ENCODE results near the gene FUS. TPM values are rescaled to one million over a fixed set of nuclear protein-coding genes. Genes with fewer than 3 reads are reported as not detected.

The FUS gene
- polyA plus RNA-seq, 1 donor = 351 TPM

DNA sequence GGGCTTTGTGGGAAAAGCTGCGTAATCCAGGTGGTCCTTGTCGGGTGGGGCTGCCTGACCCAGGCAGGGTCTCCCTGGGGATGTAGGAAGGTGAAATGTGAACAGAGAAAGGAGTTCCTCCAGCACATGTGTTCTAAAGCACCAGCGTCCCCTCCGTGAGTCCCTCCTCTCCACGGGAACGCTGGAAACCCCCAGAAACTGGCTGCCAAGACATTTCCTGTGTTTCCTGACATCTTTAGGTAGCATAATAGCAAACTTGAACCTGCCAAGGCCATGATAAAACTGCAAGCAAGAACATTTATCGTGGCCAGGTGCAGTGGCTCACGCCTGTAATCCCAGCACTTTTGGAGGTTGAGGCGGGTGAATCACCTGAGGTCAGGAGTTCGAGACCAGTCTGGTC lies 49.6 kb downstream of the FUS start:
- no peak for DNase-seq (ENCODE audit: low read depth)

- DNase-seq (ENCODE audit: low read depth) = no peak
Observed at GRCh38 chr16:31238041-31238440, 58.1 kb downstream of the FUS start.

Other genes starting within 250 kb of the FUS start
- 9.9 TPM for gene ORAI3, start 231.1 kb upstream of the FUS start, polyA plus RNA-seq (ENCODE audit: insufficient read length)
- 11.9 TPM for gene SETD1A, start 222.4 kb upstream of the FUS start, polyA plus RNA-seq (ENCODE audit: insufficient read length)
- 8.9 TPM for gene HSD3B7, start 194.9 kb upstream of the FUS start, polyA plus RNA-seq (ENCODE audit: insufficient read length)
- gene STX1B, start 169.5 kb upstream of the FUS start, polyA plus RNA-seq (ENCODE audit: insufficient read length) = 1.9 TPM
- gene STX4, start 146.6 kb upstream of the FUS start, polyA plus RNA-seq (ENCODE audit: insufficient read length) = 43.0 TPM
- gene ZNF668, start 105.9 kb upstream of the FUS start, polyA plus RNA-seq (ENCODE audit: insufficient read length) = 8.7 TPM
- 10.0 TPM for gene ZNF646, start 105.7 kb upstream of the FUS start, polyA plus RNA-seq (ENCODE audit: insufficient read length)
- 4.9 TPM for gene PRSS53, start 91.2 kb upstream of the FUS start, polyA plus RNA-seq (ENCODE audit: insufficient read length)
- gene VKORC1, start 85.3 kb upstream of the FUS start, polyA plus RNA-seq (ENCODE audit: insufficient read length) = 61.3 TPM
- 25.2 TPM for gene BCKDK, start 71.8 kb upstream of the FUS start, polyA plus RNA-seq (ENCODE audit: insufficient read length)
- gene KAT8, start 62.5 kb upstream of the FUS start, polyA plus RNA-seq (ENCODE audit: insufficient read length) = 54.9 TPM
- gene PRSS8, start 44.4 kb upstream of the FUS start, polyA plus RNA-seq (ENCODE audit: insufficient read length) = 0.09 TPM
- 1.0 TPM for gene PRSS36, start 30.1 kb upstream of the FUS start, polyA plus RNA-seq (ENCODE audit: insufficient read length)
- 4.8 TPM for gene PYCARD, start 22.6 kb downstream of the FUS start, polyA plus RNA-seq (ENCODE audit: insufficient read length)
- 82.7 TPM for gene TRIM72, start 34.0 kb downstream of the FUS start, polyA plus RNA-seq (ENCODE audit: insufficient read length)
- 2.1 TPM for gene PYDC1, start 37.0 kb downstream of the FUS start, polyA plus RNA-seq (ENCODE audit: insufficient read length)
- gene ITGAM, start 79.8 kb downstream of the FUS start, polyA plus RNA-seq (ENCODE audit: insufficient read length) = 3.2 TPM
- 0.81 TPM for gene ITGAX, start 175.0 kb downstream of the FUS start, polyA plus RNA-seq (ENCODE audit: insufficient read length)
- gene ITGAD, start 213.2 kb downstream of the FUS start, polyA plus RNA-seq (ENCODE audit: insufficient read length) = 0.78 TPM
- 334 TPM for gene COX6A2, start 248.2 kb downstream of the FUS start, polyA plus RNA-seq (ENCODE audit: insufficient read length)

Measured in forelimb muscle (tissue), 1 donor.